CD14-positive monocyte (primary cell): ENCODE data around the gene CTNNB1. TPM values are rescaled to one million over a fixed set of nuclear protein-coding genes. Genes with fewer than 3 reads are reported as not detected.
"Not testable (repeated sequence)": the region's sequence is repeated elsewhere in the genome, so short reads cannot be mapped to it uniquely, and the experiment has no call there.

Source experiments
- DNase-seq, 3 donors: peaks; one replicate each; pipeline ENCODE4 v3.0.0-alpha.2; 2011 to 2022
- H2AFZ ChIP-seq: 2 replicates; pipeline ENCODE4 v1.6.0; 2012; ENCODE audit warnings: mild to moderate bottlenecking, low read depth, low read length, inconsistent platforms; ENCODE audit not compliant: insufficient read depth, poor library complexity, severe bottlenecking
- H3K27ac ChIP-seq, 2 donors: 1 replicate in 1 of 2; 2 replicates in 1 of 2; pipeline ENCODE4 v1.5.1; 2012 to 2013; ENCODE audit warnings: low read length in 2 of 2, control low read depth in 1 of 2, inconsistent platforms in 1 of 2, low read depth in 1 of 2, mild to moderate bottlenecking in 1 of 2
- H3K27me3 ChIP-seq, 2 donors: one replicate each; pipeline versions ENCODE4 v1.6.0 to v1.6.1; 2011 to 2013; ENCODE audit warnings: low read length in 2 of 2; ENCODE audit not compliant: control insufficient read depth in 2 of 2, insufficient read depth in 2 of 2
- H3K36me3 ChIP-seq, 2 donors: replicated peaks in 1 of 2; 1 replicate in 1 of 2; 2 replicates in 1 of 2; pipeline versions ENCODE4 v1.5.1 to v1.6.1; 2012 to 2013; ENCODE audit warnings: low read length in 2 of 2, control low read depth in 1 of 2, inconsistent platforms in 1 of 2, mild to moderate bottlenecking in 1 of 2; ENCODE audit not compliant: insufficient read depth in 2 of 2, control insufficient read depth in 1 of 2
- H3K4me1 ChIP-seq, 2 donors: 1 replicate in 1 of 2; 2 replicates in 1 of 2; pipeline versions ENCODE4 v1.5.1 to v1.6.1; 2012 to 2013; ENCODE audit warnings: low read length in 2 of 2, control low read depth in 1 of 2, inconsistent platforms in 1 of 2, mild to moderate bottlenecking in 1 of 2, moderate library complexity in 1 of 2; ENCODE audit not compliant: insufficient read depth in 2 of 2, control insufficient read depth in 1 of 2
- H3K4me2 ChIP-seq: replicated peaks from 2 replicates; pipeline ENCODE3; 2012; ENCODE audit warnings: low read length, moderate library complexity, mild to moderate bottlenecking; ENCODE audit not compliant: poor library complexity, severe bottlenecking; ENCODE audit errors: extremely low read depth
- H3K4me3 ChIP-seq, 3 experiments: fragments of 200-600 bp in 1 of 3; sonication (generic) in 1 of 3; replicated peaks in 1 of 3; 1 replicate in 2 of 3; 2 replicates in 1 of 3; pipeline ENCODE4 v1.5.1; 2011 to 2013; ENCODE audit warnings: low read length in 3 of 3, mild to moderate bottlenecking in 3 of 3, control low read depth in 2 of 3, low read depth in 2 of 3, inconsistent platforms in 1 of 3, moderate library complexity in 1 of 3
- H3K79me2 ChIP-seq: 2 replicates; pipeline ENCODE4 v1.6.0; 2012; ENCODE audit warnings: mild to moderate bottlenecking, control low read depth, inconsistent platforms, low read length, moderate library complexity; ENCODE audit not compliant: insufficient read depth
- H3K9ac ChIP-seq: 2 replicates; pipeline ENCODE4 v1.6.0; 2017; ENCODE audit warnings: low read length, mild to moderate bottlenecking; ENCODE audit not compliant: insufficient read depth, poor library complexity, severe bottlenecking
- H3K9me3 ChIP-seq, 2 donors: replicated peaks in 1 of 2; 1 replicate in 1 of 2; 2 replicates in 1 of 2; pipeline versions ENCODE4 v1.5.1 to v1.6.1; 2012 to 2013; ENCODE audit warnings: low read length in 2 of 2, control low read depth in 1 of 2; ENCODE audit not compliant: control insufficient read depth in 1 of 2, insufficient read depth in 1 of 2
- H4K20me1 ChIP-seq: 2 replicates; pipeline ENCODE4 v1.6.0; 2012; ENCODE audit warnings: mild to moderate bottlenecking, low read length, control low read depth, moderate library complexity; ENCODE audit not compliant: insufficient read depth
- H3K27ac Mint-ChIP-seq, 7 donors: one replicate each; pipeline ENCODE4 v1.8.0; 2020; ENCODE audit warnings: mild to moderate bottlenecking in 7 of 7, mixed read lengths in 7 of 7, moderate library complexity in 6 of 7, inconsistent platforms in 2 of 7
- H3K27me3 Mint-ChIP-seq, 3 donors: one replicate each; pipeline ENCODE4 v1.8.0; 2021 to 2022; ENCODE audit warnings: low read depth in 3 of 3, mild to moderate bottlenecking in 3 of 3, mixed read lengths in 3 of 3, moderate library complexity in 3 of 3, inconsistent platforms in 1 of 3
- H3K36me3 Mint-ChIP-seq, 2 donors: one replicate each; pipeline ENCODE4 v1.8.0; 2020; ENCODE audit warnings: mixed read lengths in 2 of 2, inconsistent platforms in 1 of 2, mild to moderate bottlenecking in 1 of 2
- H3K4me1 Mint-ChIP-seq: one replicate; pipeline ENCODE4 v1.8.0; 2020; ENCODE audit warnings: mild to moderate bottlenecking, mixed read lengths
- H3K4me3 Mint-ChIP-seq, 2 donors: one replicate each; pipeline ENCODE4 v1.8.0; 2020; ENCODE audit warnings: mild to moderate bottlenecking in 2 of 2, mixed read lengths in 2 of 2, moderate library complexity in 1 of 2
- H3K9me3 Mint-ChIP-seq, 7 donors: one replicate each; pipeline ENCODE4 v1.8.0; 2020 to 2022; ENCODE audit warnings: mixed read lengths in 7 of 7, mild to moderate bottlenecking in 6 of 7, moderate library complexity in 6 of 7, inconsistent platforms in 2 of 7
- CTCF ChIP-seq: fragments of 200-600 bp; IDR thresholded peaks from one replicate; pipeline ENCODE4 v1.8.0; 2022; ENCODE audit warnings: antibody characterized with exemption, mild to moderate bottlenecking
- WGBS: methylation state at CpG from one replicate; pipeline ENCODE4 v1.1.5; 2013; ENCODE audit warnings: missing lambda C conversion rate; ENCODE audit not compliant: insufficient coverage; 5-methylcytosine and 5-hydroxymethylcytosine counted together
- intact Hi-C, 2 donors: fragments of 100-400 bp; cut with micrococcal nuclease; formaldehyde crosslinking; loops; one replicate each; pipeline versions ENCODE4 v1.15.0 to v1.15.1; 2023
- polyA plus RNA-seq, 3 donors: library from polyadenylated mRNA; depleted of rRNA in 1 of 3; unstranded in 2 of 3; stranded (reverse) in 1 of 3; fragments of 300-500 nt in 2 of 3; fragments of >200 nt in 1 of 3; fragmentation: Illumina TruSeq in 2 of 3; gene quantifications; 1 replicate in 2 of 3; 2 replicates in 1 of 3; pipeline ENCODE4 v1.2.3, GENCODE V29; 2012 to 2021

Gene CTNNB1
- polyA plus RNA-seq, 3 donors, result 51.2 to 240 (median 54.3) TPM

GRCh38 chr3:41276191-41276590, 76.9 kb downstream of the CTNNB1 start:
- Mint-ChIP-seq H3K9me3 (peaks cover 8 to 24% (median 13%) of the 10 kb centered on the region in 7 donors), H3K4me1 (no peaks in the 10 kb centered on the region), H3K27ac (peak overlapping the region in 1 of 7 donors; percentile 9), H3K27me3 (no peaks in the 10 kb centered on the region), H3K36me3 (no peaks in the 10 kb centered on the region), H3K4me3 (no peak overlapping the region)
- DNase-seq, result no peak
- peaks cover 0 to 26% of the 10 kb centered on the region in 2 donors for H3K9me3 ChIP-seq
- H3K4me1 ChIP-seq, result no peaks in the 10 kb centered on the region
- H3K27me3 ChIP-seq, result no peaks in the 10 kb centered on the region
- no peak overlapping the region for H3K27ac ChIP-seq
- H3K79me2 ChIP-seq, result no peaks in the 10 kb centered on the region
- no peak overlapping the region for H3K4me3 ChIP-seq
- H3K9ac ChIP-seq, result no peak overlapping the region
- no peak for TF ChIP-seq CTCF
- no peaks in the 10 kb centered on the region for H3K36me3 ChIP-seq
- no peaks in the 10 kb centered on the region for H4K20me1 ChIP-seq
- H2AFZ ChIP-seq, result no peak overlapping the region
- intact Hi-C loops, result no loop called here
- no peak overlapping the region for H3K4me2 ChIP-seq
- 100% methylated on average over 2 of the region's 4 CpGs for WGBS

GRCh38 chr3:41277790-41278465, 78.6 kb downstream of the CTNNB1 start:
- TF ChIP-seq CTCF, result no peak
- Histone ChIP-seq H3K4me2 (no peak overlapping the region), H2AFZ (no peak overlapping the region), H3K27me3 (no peaks in the 10 kb centered on the region), H4K20me1 (no peaks in the 10 kb centered on the region), H3K9ac (no peak overlapping the region), H3K9me3 (peaks cover 0 to 16% of the 10 kb centered on the region in 2 donors), H3K36me3 (no peaks in the 10 kb centered on the region), H3K27ac (no peak overlapping the region), H3K4me3 (no peak overlapping the region), H3K79me2 (no peaks in the 10 kb centered on the region), H3K4me1 (no peaks in the 10 kb centered on the region)
- intact Hi-C loops, result no loop called here
- Mint-ChIP-seq H3K36me3 (no peaks in the 10 kb centered on the region), H3K27ac (no peak overlapping the region), H3K9me3 (peaks cover 8 to 15% (median 9%) of the 10 kb centered on the region in 7 donors), H3K4me3 (no peak overlapping the region), H3K4me1 (no peaks in the 10 kb centered on the region), H3K27me3 (no peaks in the 10 kb centered on the region)
- 94% methylated on average over 11 of the region's 16 CpGs for WGBS
- DNase-seq, result no peak

GRCh38 chr3:41284934-41285333, 85.6 kb downstream of the CTNNB1 start:
- H3K4me1 Mint-ChIP-seq, H2AFZ ChIP-seq, H3K27me3 Mint-ChIP-seq, H3K9ac ChIP-seq, intact Hi-C loops, H3K79me2 ChIP-seq, H3K27ac Mint-ChIP-seq, DNase-seq, H3K27ac ChIP-seq, H3K4me3 Mint-ChIP-seq, H4K20me1 ChIP-seq, H3K9me3 ChIP-seq, H3K9me3 Mint-ChIP-seq, H3K36me3 ChIP-seq, H3K4me2 ChIP-seq, H3K4me3 ChIP-seq, H3K4me1 ChIP-seq, H3K27me3 ChIP-seq, H3K36me3 Mint-ChIP-seq: not testable (repeated sequence)
- no CpG with 5 or more reads among the region's 3 CpGs for WGBS
